Endothelial cell of umbilical vein (primary cell): ENCODE results near the gene MAP2K5. TPM values are rescaled to one million over a fixed set of nuclear protein-coding genes. Genes with fewer than 3 reads are reported as not detected.

Experiments used
- BruUV-seq: library from RNA; stranded (reverse); fragments of 400-500 nt; replicated peaks from 2 replicates; lab custom pipeline; 2021; lab: Mats Ljungman, UMichigan
- CTCF ChIA-PET: fragments of 300-600, 350-600 bp; sonication (Branson Sonifier 250); formaldehyde crosslinking; loops from one replicate; lab custom pipeline; 2021; ENCODE audit warnings: antibody characterized with exemption, inconsistent platforms; lab: Charles Lee
- POLR2A ChIA-PET: fragments of 300-600, 350-600 bp; sonication (Branson Sonifier 250); formaldehyde crosslinking; loops from one replicate; lab custom pipeline; 2021; ENCODE audit warnings: antibody characterized with exemption, inconsistent platforms; lab: Charles Lee
- DNase-seq: peaks from one replicate; pipeline ENCODE4 v3.0.0-alpha.2; 2011; ENCODE audit warnings: low read depth, low spot score
- FAIRE-seq: peaks from 2 replicates; lab custom pipeline; 2011; peaks lifted over from hg19 to GRCh38; lab: Jason Lieb, UNC
- H2AFZ ChIP-seq: 2 replicates; pipeline ENCODE4 v1.6.0; 2012; ENCODE audit warnings: low read depth, low read length, control low read depth, inconsistent platforms
- H3K27ac ChIP-seq: 2 replicates; pipeline ENCODE4 v1.5.1; 2011; ENCODE audit warnings: low read depth, mild to moderate bottlenecking, control low read depth, low read length, moderate library complexity; ENCODE audit not compliant: insufficient read depth
- H3K27me3 ChIP-seq, 2 experiments: 2 replicates each; pipeline versions ENCODE4 v1.6.0 to v1.6.1; 2011; ENCODE audit warnings: low read length in 2 of 2, mixed read lengths in 1 of 2; ENCODE audit not compliant: control insufficient read depth in 2 of 2, insufficient read depth in 2 of 2
- H3K36me3 ChIP-seq, 2 experiments: 2 replicates in 1 of 2; 3 replicates in 1 of 2; pipeline ENCODE4 v1.5.1; 2011; ENCODE audit warnings: low read length in 2 of 2, mild to moderate bottlenecking in 1 of 2, moderate library complexity in 1 of 2; ENCODE audit not compliant: control insufficient read depth in 2 of 2, insufficient read depth in 2 of 2; ENCODE audit errors: extremely low read depth in 1 of 2
- H3K4me1 ChIP-seq: 3 replicates; pipeline ENCODE4 v1.5.1; 2011; ENCODE audit warnings: mild to moderate bottlenecking, low read length; ENCODE audit not compliant: control insufficient read depth, insufficient read depth; ENCODE audit errors: extremely low read depth
- H3K4me2 ChIP-seq: 2 replicates; pipeline ENCODE4 v1.6.1; 2011; ENCODE audit warnings: low read length, control low read depth, mixed read lengths; ENCODE audit not compliant: insufficient read depth
- H3K4me3 ChIP-seq, 3 experiments: fragments of 200-600 bp in 1 of 3; sonication (generic), shearing (Covaris generic) in 1 of 3; replicated peaks in 1 of 3; 2 replicates each; pipeline ENCODE4 v1.5.1; 2011 to 2016; ENCODE audit warnings: control low read depth in 3 of 3, low read length in 3 of 3, mild to moderate bottlenecking in 2 of 3, inconsistent platforms in 1 of 3, low read depth in 1 of 3, moderate library complexity in 1 of 3; ENCODE audit not compliant: insufficient read depth in 1 of 3
- H3K79me2 ChIP-seq: 2 replicates; pipeline ENCODE4 v1.6.0; 2012; ENCODE audit warnings: low read length, inconsistent platforms; ENCODE audit not compliant: control insufficient read depth, insufficient read depth
- H3K9ac ChIP-seq: replicated peaks from 2 replicates; pipeline ENCODE3; 2011; ENCODE audit warnings: low read length, control low read depth; ENCODE audit not compliant: insufficient read depth; ENCODE audit errors: extremely low read depth
- H3K9me1 ChIP-seq: replicated peaks from 3 replicates; pipeline ENCODE4 v1.6.0; 2011; ENCODE audit warnings: mild to moderate bottlenecking, low read length; ENCODE audit not compliant: control insufficient read depth, insufficient read depth; ENCODE audit errors: extremely low read depth
- H3K9me3 ChIP-seq: replicated peaks from 2 replicates; pipeline ENCODE4 v1.5.1; 2012; ENCODE audit warnings: low read length, inconsistent platforms; ENCODE audit not compliant: control insufficient read depth, insufficient read depth
- H4K20me1 ChIP-seq: replicated peaks from 2 replicates; pipeline ENCODE3; 2011; ENCODE audit warnings: mild to moderate bottlenecking, low read length; ENCODE audit not compliant: control insufficient read depth, insufficient read depth; ENCODE audit errors: extremely low read depth
- CTCF ChIP-seq, 2 donors: IDR thresholded peaks; 1 replicate in 1 of 2; 2 replicates in 1 of 2; pipeline ENCODE4 v1.5.1; 2011; ENCODE audit warnings: low read length in 2 of 2, mild to moderate bottlenecking in 2 of 2, moderate library complexity in 2 of 2, control low read depth in 1 of 2, inconsistent platforms in 1 of 2, low read depth in 1 of 2; ENCODE audit not compliant: insufficient read depth in 1 of 2; ENCODE audit errors: extremely low read depth in 1 of 2
- EZH2 ChIP-seq: IDR thresholded peaks from 2 replicates; pipeline ENCODE4 v1.6.1; 2012; ENCODE audit warnings: borderline replicate concordance, low read depth, mild to moderate bottlenecking, moderate library complexity, low read length, inconsistent platforms; ENCODE audit not compliant: severe bottlenecking
- FOS ChIP-seq: IDR thresholded peaks from 2 replicates; pipeline ENCODE4 v1.6.1; 2011; ENCODE audit warnings: mild to moderate bottlenecking, low read length, moderate library complexity, borderline replicate concordance; ENCODE audit not compliant: insufficient read depth
- GATA2 ChIP-seq: IDR thresholded peaks from 2 replicates; pipeline ENCODE4 v1.7.0; 2011; ENCODE audit warnings: low read depth, mild to moderate bottlenecking, moderate library complexity, mixed read lengths, low read length; ENCODE audit not compliant: insufficient read length, insufficient read depth
- JUN ChIP-seq: IDR thresholded peaks from 2 replicates; pipeline ENCODE4 v1.6.1; 2011; ENCODE audit warnings: borderline replicate concordance, low read depth; ENCODE audit not compliant: insufficient read length, insufficient read depth
- MAX ChIP-seq: IDR thresholded peaks from 2 replicates; pipeline ENCODE4 v1.6.1; 2011; ENCODE audit not compliant: insufficient read depth, insufficient read length
- MYC ChIP-seq: IDR thresholded peaks from one replicate; pipeline ENCODE4 v1.6.1; 2011; ENCODE audit warnings: mild to moderate bottlenecking, low read depth, low read length
- POLR2A ChIP-seq: IDR thresholded peaks from 2 replicates; pipeline ENCODE4 v1.6.1; 2012; ENCODE audit warnings: low read depth, mild to moderate bottlenecking, control low read depth, low read length
- POLR2AphosphoS5 ChIP-seq: IDR thresholded peaks from 2 replicates; pipeline ENCODE4 v1.6.1; 2012; ENCODE audit warnings: low read depth, mild to moderate bottlenecking, control low read depth, low read length, moderate library complexity; ENCODE audit not compliant: insufficient read depth
- dilution Hi-C: fragments of 300-500 bp; cut with MboI; formaldehyde crosslinking; loops from one replicate; pipeline ENCODE4 v1.15.0; 2019; ENCODE audit warnings: low sequenced_read_pairs; ENCODE audit not compliant: extremely low pct_ligation_motif_present
- intact Hi-C: fragments of 100-400 bp; cut with micrococcal nuclease; formaldehyde crosslinking; loops from one replicate; pipeline ENCODE4 v1.10.0; 2022
- polyA plus RNA-seq, 4 experiments: library from polyadenylated mRNA; depleted of rRNA in 3 of 4; stranded (reverse) in 3 of 4; unstranded in 1 of 4; fragments of >200 nt; gene quantifications; 2 replicates each; pipeline versions ENCODE4 v1.2.1 to v1.2.3, GENCODE V29; 2011 to 2012; ENCODE audit warnings: missing spikeins in 1 of 4
- total RNA-seq: library from RNA; stranded (reverse); gene quantifications from 2 replicates; pipeline ENCODE4 v1.2.3, GENCODE V29; 2021

The MAP2K5 gene
- total and polyA plus RNA-seq, 2 donors (not counting 3 experiments of a cell fraction or from before 2014, with no cell fraction given), result 4.9 to 24.7 TPM

GRCh38 chr15:67818464-67818863, 276.0 kb downstream of the MAP2K5 start:
- no peak for TF ChIP-seq MAX
- no peak for TF ChIP-seq MYC
- no peak for TF ChIP-seq GATA2
- TF ChIP-seq FOS, result no peak
- TF ChIP-seq EZH2, result no peak
- no peak for TF ChIP-seq POLR2A
- no peak for TF ChIP-seq POLR2AphosphoS5
- no peak for TF ChIP-seq JUN
- no peak for TF ChIP-seq CTCF (IDR thresholded peaks at IDR 0.05; ENCODE audit: extremely low read depth in 1 of 2, insufficient read depth in 1 of 2, low read depth in 1 of 2, low read length in 2 of 2)
- H3K9ac ChIP-seq, result no peak overlapping the region
- dilution Hi-C loops (no loop called here), intact Hi-C loops (no loop called here)
- H3K9me3 ChIP-seq, result no peaks in the 10 kb centered on the region
- no peaks in the 10 kb centered on the region for H3K9me1 ChIP-seq
- H3K4me1 ChIP-seq, result no peaks in the 10 kb centered on the region
- peaks cover 45 to 60% of the 10 kb centered on the region in 2 experiments for H3K27me3 ChIP-seq
- H2AFZ ChIP-seq, result no peak overlapping the region
- FAIRE-seq, result no peak
- no peak overlapping the region for H3K27ac ChIP-seq
- no peak overlapping the region for H3K4me3 ChIP-seq
- no peaks in the 10 kb centered on the region for H4K20me1 ChIP-seq
- no peaks in the 10 kb centered on the region for H3K79me2 ChIP-seq
- ChIA-PET CTCF (interaction anchor here (0.7 kb wide), 2 partner anchors 14 to 361 kb away, joined by 3 to 4 read pairs; no protein-coding TSS in a partner anchor), POLR2A (no interaction called here)
- BruUV-seq, result no TSS peak
- no peak for DNase-seq
- H3K36me3 ChIP-seq, result no peaks in the 10 kb centered on the region
- H3K4me2 ChIP-seq, result no peak overlapping the region
